Stimulated activated CD4-positive, alpha-beta T cell treated with anti-CD3 and anti-CD28 coated beads, TNF-alpha, amount 100 ng/mL, for 1 hour (primary cell): ENCODE measurements around the gene CFAP61.
"Not testable (repeated sequence)": the region's sequence is repeated elsewhere in the genome, so short reads cannot be mapped to it uniquely, and the experiment has no call there.

Source experiments
- DNase-seq, 3 donors: peaks; one replicate each; pipeline ENCODE4 v3.0.0-alpha.2; 2020; ENCODE audit warnings: low read depth in 3 of 3, low spot score in 1 of 3

The CFAP61 gene, protein sequence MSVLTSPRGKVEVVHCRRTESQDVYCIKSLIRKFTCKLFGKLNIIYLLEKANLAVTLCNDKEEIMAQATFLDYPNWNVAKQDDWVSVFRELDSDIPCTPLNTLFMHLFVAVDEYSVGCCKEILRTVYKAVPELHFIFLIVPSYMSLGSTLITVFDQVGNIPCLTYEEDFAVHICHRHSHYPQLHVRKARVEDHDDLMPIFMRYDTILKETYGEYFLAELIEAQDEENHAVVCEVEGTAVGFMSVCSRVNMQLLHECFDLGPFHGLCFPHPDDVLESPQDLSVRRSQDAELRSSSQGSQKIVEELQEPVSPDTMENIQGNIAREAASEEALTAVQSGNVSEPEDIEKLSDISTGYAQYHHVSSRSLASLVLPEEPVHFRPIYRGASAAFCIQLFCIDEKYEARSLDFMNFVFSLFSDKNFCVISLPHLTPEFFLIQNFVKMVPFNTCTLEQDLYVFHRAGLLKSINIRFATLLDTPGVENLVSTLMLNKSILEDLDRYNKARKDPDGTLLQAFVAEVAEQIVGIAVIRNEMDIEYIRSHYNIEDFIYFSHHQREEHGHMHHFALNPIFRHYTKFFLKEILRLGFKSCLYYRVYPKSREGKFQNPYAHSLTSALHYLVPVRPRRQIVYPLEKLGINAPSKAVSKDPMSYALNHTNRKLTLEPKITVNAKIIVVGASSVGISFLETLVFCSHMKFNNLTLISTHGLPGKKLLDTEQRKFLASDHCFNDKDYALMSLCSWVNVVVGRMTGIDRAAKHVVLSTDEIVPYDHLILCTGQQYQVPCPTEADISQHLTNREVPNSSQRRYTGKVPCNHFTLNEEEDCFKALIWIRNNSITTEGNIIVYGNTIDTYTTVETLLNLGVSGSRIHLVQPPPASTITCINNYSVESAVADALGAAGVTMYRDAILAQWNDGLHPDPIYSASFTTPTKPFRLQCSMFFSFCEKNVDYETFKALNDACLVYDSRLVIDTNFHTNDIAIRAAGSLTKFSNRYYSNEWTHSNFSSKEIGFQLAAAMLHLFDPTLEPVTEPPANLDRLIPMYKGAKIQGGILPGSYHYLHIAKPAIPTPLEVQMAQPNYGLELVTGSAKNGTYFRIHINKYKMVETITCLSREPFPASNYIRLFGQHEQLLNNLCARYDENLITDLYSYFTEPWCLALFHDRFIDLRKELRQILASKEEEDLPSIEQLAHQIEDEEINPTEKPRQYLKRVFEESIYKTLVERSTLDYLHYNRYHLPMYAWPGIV

DNA sequence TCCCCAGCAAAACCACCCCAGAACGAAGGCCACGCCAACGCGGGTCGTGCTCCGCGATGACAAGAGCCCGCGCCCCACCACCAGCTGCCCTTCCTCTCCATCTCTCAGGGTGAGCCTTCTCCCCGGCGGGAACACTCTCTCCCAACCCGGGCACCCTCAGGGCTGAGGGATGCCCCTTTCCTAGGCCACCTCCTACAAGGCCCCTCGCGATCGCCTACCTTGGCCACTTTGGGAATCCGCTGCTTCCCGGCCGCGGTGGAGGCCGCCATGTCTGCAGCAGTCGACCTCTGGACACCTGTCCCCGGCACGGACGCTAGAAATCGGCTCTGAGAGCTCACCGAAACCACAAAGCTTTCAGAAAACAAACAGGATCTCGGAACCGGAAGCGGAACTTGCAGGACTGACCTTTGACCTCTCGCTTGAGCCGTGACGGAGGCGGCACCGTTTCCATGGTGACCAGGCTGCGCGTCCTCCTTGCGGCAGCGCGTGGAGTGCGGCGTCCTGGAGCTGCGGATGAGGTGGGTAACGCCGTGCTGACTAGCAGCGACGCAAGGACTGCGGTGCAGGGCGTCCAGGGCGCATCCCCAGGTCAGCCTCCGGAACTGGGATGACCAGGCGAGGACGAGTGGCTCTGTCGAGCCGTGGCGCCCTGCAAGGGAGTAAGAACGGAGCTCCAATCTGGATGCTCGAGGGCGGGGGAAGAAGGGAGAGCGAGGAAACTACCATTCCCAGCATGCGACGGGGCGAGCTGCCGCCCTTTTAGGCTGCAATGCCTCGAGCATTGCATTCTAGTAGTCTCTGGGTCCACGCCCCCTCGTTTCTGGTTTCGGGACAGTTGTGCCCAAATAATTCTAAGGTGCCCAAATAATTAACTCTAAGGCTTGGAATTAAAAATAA lies at the start of gene CFAP61, which contains the start of gene CRNKL1:
Gene CFAP61, plus strand, starts transcription at position 459 of the 897 bp plus-strand sequence. CDS start 4,122 bp downstream, outside the sequence.
Gene CRNKL1, minus strand, starts transcription at position 393 of the 897 bp plus-strand sequence. Its CDS starts 124 bp downstream, at position 269.
- DNase-seq, result peak; percentile 92 to 94 (median 93)

DNA sequence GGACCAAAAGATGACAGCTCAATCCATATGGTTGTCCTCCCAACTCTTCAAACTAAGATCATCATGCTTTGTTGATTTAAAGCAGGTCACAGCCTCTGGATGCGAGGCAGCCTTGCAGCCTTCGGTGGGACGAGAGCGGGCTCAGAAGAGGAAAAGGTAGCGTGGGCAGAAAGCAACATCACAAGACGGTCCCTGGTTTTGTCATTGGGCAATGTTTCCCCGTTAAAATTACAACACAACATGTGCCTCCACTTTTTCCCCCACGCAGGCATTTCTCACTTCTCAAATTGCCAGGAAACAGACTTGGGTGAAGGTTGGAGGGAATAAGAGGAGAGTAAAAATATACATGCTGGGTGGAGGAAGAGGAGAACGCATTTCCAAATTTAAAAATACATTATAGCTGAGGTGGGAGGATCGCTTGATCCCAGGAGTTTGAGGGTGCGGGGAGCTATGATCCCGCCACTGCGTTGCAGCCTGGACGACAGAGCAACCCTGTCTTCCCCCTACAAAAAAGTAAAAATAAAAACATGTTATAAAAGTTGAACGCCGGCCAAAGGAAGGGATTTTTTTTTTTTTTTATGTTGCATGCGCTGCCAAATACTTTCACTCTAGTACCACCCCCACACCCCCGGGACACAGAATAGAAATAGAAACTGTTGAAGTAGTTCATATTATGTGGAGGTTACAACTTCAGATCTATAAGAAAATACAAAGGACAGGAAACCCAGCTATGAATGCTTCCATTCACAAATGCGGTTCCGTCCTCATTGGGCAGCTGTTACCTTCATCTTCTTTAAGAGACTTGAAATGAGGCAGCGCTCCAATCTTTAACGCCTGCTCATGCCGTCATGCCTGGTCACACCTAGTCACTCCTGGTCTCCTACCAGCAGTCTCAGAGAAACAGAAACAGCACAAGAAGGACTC lies 49.0 kb upstream of the CFAP61 start:
- no peak for DNase-seq

DNA sequence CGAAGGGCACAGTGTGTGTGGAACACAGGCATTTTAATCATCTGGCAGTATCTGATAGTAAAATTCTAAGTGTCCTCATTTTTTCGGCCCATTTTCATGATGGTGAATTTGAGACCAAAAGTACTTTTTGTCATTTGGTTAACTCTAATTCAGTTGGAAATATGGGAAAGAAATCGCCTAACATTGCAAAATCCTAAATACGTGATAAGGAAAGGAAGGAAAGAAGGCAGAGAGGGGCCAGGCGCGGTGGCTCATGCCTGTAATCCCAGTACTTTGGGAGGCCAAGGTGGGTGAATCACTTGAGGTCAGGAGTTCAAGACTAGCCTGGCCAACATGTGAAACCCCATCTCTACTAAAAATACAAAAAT lies 48.4 kb upstream of the CFAP61 start:
- not testable (repeated sequence) for DNase-seq

DNA sequence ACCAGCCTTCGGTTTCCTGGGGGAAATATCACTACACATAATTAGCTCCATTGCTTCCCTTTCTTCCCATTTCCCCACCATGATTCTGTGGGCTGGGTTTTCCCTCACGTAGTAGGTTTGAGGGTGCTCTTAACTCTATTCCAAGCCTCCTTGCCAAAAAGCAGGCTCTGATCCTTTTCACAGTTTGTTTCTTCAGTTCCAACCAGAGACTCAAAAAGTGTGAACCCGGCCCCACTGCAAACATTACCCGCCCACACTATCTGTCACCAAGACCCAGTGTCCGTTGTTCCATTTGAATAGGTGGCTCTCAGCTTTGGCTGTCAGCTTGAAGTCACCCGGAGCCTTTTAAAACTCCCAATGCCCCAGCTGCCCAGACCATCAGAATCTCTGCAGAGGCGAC lies 47.0 kb upstream of the CFAP61 start:
- DNase-seq, result no peak

GRCh38 chr20:20009784-20010253 lies 42.5 kb upstream of the CFAP61 start:
- no peak for DNase-seq

- DNase-seq, result no peak
These were observed 41.5 kb upstream of the CFAP61 start for GRCh38 chr20:20010639-20011500.

- no peak for DNase-seq
These were observed 39.8 kb upstream of the CFAP61 start for GRCh38 chr20:20012541-20012940.

DNA sequence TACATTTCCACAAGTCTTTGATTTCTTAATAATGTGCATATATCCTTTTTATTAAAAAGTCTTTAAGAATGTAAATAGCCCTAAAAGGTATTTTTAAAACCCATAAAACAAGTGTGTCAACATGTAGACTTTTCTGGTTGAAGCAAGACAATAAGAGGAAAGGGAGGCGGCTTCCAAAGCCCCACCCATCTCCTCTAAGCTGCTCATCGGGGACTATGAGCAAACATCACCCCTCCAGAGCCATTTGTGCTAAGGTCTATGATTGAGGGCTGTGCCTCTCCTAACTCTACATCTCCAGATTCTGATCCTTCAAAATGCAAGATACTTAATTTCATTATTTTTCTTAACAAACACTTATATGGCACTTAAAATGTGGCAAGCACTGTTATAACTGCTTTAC lies 37.7 kb upstream of the CFAP61 start:
- no peak for DNase-seq

DNA sequence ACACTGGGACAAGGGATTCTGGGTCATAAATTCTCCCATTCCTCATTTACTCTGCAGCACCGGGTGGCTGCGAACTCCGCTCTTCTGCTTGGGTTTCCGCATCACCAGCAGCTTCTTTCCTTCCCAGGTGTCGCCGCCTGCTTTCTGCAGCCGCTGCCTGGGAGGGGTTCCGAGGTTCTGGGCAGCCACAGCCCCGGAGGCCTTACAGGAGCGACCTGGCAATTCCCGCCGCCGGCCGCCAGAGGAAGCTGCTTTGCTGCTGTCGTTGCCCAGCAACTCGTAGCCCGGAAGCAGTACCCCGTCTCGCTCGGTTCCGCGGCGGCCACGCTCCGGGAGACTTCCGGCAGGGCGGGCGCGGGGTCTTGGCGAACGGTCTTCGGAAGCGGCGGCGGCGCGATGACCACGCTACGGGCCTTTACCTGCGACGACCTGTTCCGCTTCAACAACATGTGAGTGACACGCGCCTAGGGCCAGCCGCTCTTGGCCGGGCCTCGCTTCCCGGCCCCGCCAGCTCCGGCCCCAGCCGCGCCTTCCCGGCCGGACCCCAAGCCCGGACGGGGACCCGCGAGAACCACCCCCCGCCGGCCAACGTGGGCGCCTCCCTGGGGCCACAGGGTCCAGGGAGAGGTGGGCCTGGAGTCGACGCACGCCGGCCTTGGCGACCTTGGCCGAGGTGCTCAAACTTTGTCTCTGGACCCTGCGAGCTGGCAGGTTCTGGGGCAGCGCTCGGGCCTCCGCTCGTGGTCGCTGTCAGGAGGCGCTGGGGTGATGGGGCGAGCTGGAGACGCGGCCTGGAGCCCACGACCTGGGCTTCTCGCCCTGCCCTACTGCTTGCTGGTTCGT lies 35.1 kb upstream of the CFAP61 start, which contains the start of gene NAA20:
Gene NAA20, plus strand, starts transcription at position 362 of the 843 bp plus-strand sequence. Its CDS starts 35 bp downstream, at position 397.
- DNase-seq, result peak; percentile 66 to 81 (median 73)

GRCh38 chr20:20017844-20018185 lies 34.5 kb upstream of the CFAP61 start:
- DNase-seq, result no peak

- no peak for DNase-seq
These were observed 34.0 kb upstream of the CFAP61 start for GRCh38 chr20:20018366-20018765.

GRCh38 chr20:20019123-20019522 lies 33.2 kb upstream of the CFAP61 start:
- DNase-seq, result no peak

DNA sequence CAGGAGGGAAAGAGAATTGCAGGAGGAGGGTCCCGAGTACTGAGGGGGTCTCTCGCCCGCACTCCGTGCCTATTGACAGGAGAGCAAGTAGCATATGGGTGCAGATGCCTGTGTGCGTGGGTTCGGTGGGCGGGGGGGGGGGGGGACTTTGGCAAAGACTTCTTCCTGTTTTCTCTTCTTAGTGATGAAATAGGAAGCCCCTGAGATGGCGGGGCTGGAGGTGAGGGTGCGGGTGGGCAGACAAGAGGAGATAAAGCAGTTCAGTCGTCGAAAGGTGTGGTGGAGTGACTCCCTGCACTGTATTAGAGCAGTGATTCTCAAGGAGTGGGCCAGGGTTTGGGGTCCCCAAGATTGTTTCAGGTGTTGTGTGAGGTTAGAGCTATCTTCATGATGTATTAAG lies 31.4 kb upstream of the CFAP61 start:
- no peak for DNase-seq

- no peak for DNase-seq
These were observed 30.5 kb upstream of the CFAP61 start for GRCh38 chr20:20021835-20022234.

GRCh38 chr20:20022498-20022897 lies 29.8 kb upstream of the CFAP61 start:
- DNase-seq, result no peak

GRCh38 chr20:20023395-20023794 lies 28.9 kb upstream of the CFAP61 start:
- DNase-seq, result no peak

DNA sequence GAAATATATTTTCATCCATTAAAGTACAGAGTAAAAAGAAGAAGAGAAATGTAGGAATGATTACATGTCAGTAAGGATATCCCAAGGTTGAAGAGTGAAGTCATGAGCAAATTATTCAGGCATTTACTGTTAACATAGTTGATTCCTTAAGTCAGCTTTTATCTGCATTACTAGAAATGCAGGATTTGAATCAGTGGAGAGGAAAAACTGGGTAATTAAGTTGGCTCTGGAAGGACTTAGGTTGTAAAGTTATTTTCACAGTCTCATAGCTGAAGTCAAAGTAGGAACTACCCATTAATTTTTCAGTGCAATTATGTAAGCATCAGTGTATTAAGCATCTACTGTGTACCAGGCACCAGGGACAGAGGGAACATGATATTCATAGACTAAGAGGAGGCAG lies 27.4 kb upstream of the CFAP61 start:
- DNase-seq, result no peak
